PC-3 (cell line): ENCODE results near the gene LMX1A. TPM values are rescaled to one million over a fixed set of nuclear protein-coding genes. Genes with fewer than 3 reads are reported as not detected.

Source experiments
- ATAC-seq: fragments of 200-7000 bp; cut with Tn5 transposase; 2 replicates; pipeline ENCODE4 v1.9.1; 2020; ENCODE audit warnings: mild to moderate bottlenecking, moderate library complexity
- BruUV-seq: library from RNA; stranded (reverse); fragments of 400-500 nt; replicated peaks from 2 replicates; lab custom pipeline; 2021; lab: Mats Ljungman, UMichigan
- CTCF ChIA-PET: fragments of 300-600 bp; sonication (Branson Sonifier 250); formaldehyde crosslinking; loops from one replicate; lab custom pipeline; 2022; ENCODE audit warnings: antibody characterized with exemption; lab: Charles Lee
- POLR2A ChIA-PET: fragments of 300-600 bp; sonication (Branson Sonifier 250); formaldehyde crosslinking; loops from one replicate; lab custom pipeline; 2022; ENCODE audit warnings: antibody characterized with exemption; ENCODE audit not compliant: unreplicated experiment; lab: Charles Lee
- DNase-seq: peaks from one replicate; pipeline ENCODE4 v3.0.0-alpha.2; 2015
- H2AFZ ChIP-seq: fragments of 300-600 bp; sonication (generic); 2 replicates; pipeline ENCODE4 v1.6.0; 2016; ENCODE audit warnings: antibody characterized with exemption, low read length
- H3F3A ChIP-seq: fragments of 300-600 bp; sonication (generic); one replicate; pipeline ENCODE4 v1.6.0; 2017; ENCODE audit warnings: antibody characterized with exemption, low read length, control low read depth, mild to moderate bottlenecking; ENCODE audit not compliant: unreplicated experiment
- H3K27ac ChIP-seq: fragments of 300-600 bp; sonication (generic); 2 replicates; pipeline ENCODE4 v1.5.1; 2016; ENCODE audit warnings: mild to moderate bottlenecking, low read length
- H3K27me3 ChIP-seq: fragments of 300-600 bp; sonication (generic); 2 replicates; pipeline ENCODE4 v1.6.1; 2016; ENCODE audit warnings: low read length, mixed read lengths
- H3K36me3 ChIP-seq: fragments of 300-600 bp; sonication (generic); 2 replicates; pipeline ENCODE4 v1.6.1; 2016; ENCODE audit warnings: low read depth, mixed run types, low read length, mixed read lengths
- H3K4me1 ChIP-seq: fragments of 300-600 bp; sonication (generic); 2 replicates; pipeline ENCODE4 v1.5.1; 2016; ENCODE audit warnings: low read length; ENCODE audit not compliant: insufficient read depth
- H3K4me2 ChIP-seq: fragments of 300-600 bp; sonication (generic); 2 replicates; pipeline ENCODE4 v1.6.0; 2016; ENCODE audit warnings: low read length
- H3K4me3 ChIP-seq: fragments of 300-600 bp; sonication (generic); 2 replicates; pipeline ENCODE4 v1.5.1; 2016; ENCODE audit warnings: mild to moderate bottlenecking, low read length, mixed read lengths
- H3K79me2 ChIP-seq: fragments of 300-600 bp; sonication (generic); 2 replicates; pipeline ENCODE4 v1.6.1; 2017; ENCODE audit warnings: low read length, mixed read lengths
- H3K9ac ChIP-seq: fragments of 300-600 bp; sonication (generic); 2 replicates; pipeline ENCODE4 v1.6.0; 2016; ENCODE audit warnings: mild to moderate bottlenecking, low read length
- H3K9me2 ChIP-seq: fragments of 300-600 bp; sonication (generic); replicated peaks from 2 replicates; pipeline ENCODE4 v1.6.1; 2016; ENCODE audit warnings: mixed run types, low read length, mixed read lengths
- H3K9me3 ChIP-seq: fragments of 300-600 bp; sonication (generic); 2 replicates; pipeline ENCODE4 v1.6.1; 2016; ENCODE audit warnings: low read length, mixed read lengths
- H4K20me1 ChIP-seq: fragments of 300-600 bp; sonication (generic); 2 replicates; pipeline ENCODE4 v1.6.1; 2016; ENCODE audit warnings: low read length, mixed read lengths
- CTCF ChIP-seq: fragments of 300-600 bp; sonication (generic); conservative IDR thresholded peaks from 2 replicates; pipeline ENCODE4 v1.5.1; 2017; ENCODE audit warnings: antibody characterized with exemption, low read depth, mild to moderate bottlenecking, low read length
- EZH2 ChIP-seq: fragments of 300-600 bp; sonication (generic); IDR thresholded peaks from one replicate; pipeline ENCODE4 v1.6.1; 2017; ENCODE audit warnings: antibody characterized with exemption, mild to moderate bottlenecking, low read length; ENCODE audit not compliant: unreplicated experiment
- EZH2phosphoT487 ChIP-seq: fragments of 300-600 bp; sonication (generic); IDR thresholded peaks from 2 replicates; pipeline ENCODE4 v1.6.1; 2018; ENCODE audit warnings: mild to moderate bottlenecking, antibody characterized with exemption, low read length, borderline replicate concordance
- intact Hi-C: fragments of 100-400 bp; cut with micrococcal nuclease; formaldehyde crosslinking; loops from 2 replicates; pipeline ENCODE4 v1.9.0; 2023
- total RNA-seq: library from RNA; depleted of rRNA; stranded (reverse); fragments of >200 nt; gene quantifications from 2 replicates; pipeline ENCODE4 v1.2.3, GENCODE V29; 2014

LMX1A gene
- total RNA-seq, 1 experiment from 2014 or later = not detected

- no peak for ATAC-seq
- Histone ChIP-seq H3K9me2 (no peaks in the 10 kb centered on the region), H3F3A (no peaks in the 10 kb centered on the region), H3K27ac (no peak overlapping the region), H3K27me3 (peaks cover 18% of the 10 kb centered on the region), H3K9ac (no peak overlapping the region), H3K4me2 (no peak overlapping the region), H2AFZ (no peak overlapping the region), H3K4me3 (no peak overlapping the region), H3K36me3 (no peaks in the 10 kb centered on the region), H3K79me2 (no peaks in the 10 kb centered on the region), H3K9me3 (no peaks in the 10 kb centered on the region), H3K4me1 (peaks cover 8% of the 10 kb centered on the region), H4K20me1 (no peaks in the 10 kb centered on the region)
- TF ChIP-seq EZH2phosphoT487 = no peak
- no peak for TF ChIP-seq CTCF
- TF ChIP-seq EZH2 = no peak
- DNase-seq = no peak
- intact Hi-C loops = loop anchor here (10.0 kb wide), 1 partner anchor 519 kb away; no protein-coding TSS in a partner anchor
- POLR2A ChIA-PET = no interaction called here
- CTCF ChIA-PET = no interaction called here
- no TSS peak for BruUV-seq
Measured at GRCh38 chr1:165395478-165395877, 39.0 kb upstream of the LMX1A start.

DNA sequence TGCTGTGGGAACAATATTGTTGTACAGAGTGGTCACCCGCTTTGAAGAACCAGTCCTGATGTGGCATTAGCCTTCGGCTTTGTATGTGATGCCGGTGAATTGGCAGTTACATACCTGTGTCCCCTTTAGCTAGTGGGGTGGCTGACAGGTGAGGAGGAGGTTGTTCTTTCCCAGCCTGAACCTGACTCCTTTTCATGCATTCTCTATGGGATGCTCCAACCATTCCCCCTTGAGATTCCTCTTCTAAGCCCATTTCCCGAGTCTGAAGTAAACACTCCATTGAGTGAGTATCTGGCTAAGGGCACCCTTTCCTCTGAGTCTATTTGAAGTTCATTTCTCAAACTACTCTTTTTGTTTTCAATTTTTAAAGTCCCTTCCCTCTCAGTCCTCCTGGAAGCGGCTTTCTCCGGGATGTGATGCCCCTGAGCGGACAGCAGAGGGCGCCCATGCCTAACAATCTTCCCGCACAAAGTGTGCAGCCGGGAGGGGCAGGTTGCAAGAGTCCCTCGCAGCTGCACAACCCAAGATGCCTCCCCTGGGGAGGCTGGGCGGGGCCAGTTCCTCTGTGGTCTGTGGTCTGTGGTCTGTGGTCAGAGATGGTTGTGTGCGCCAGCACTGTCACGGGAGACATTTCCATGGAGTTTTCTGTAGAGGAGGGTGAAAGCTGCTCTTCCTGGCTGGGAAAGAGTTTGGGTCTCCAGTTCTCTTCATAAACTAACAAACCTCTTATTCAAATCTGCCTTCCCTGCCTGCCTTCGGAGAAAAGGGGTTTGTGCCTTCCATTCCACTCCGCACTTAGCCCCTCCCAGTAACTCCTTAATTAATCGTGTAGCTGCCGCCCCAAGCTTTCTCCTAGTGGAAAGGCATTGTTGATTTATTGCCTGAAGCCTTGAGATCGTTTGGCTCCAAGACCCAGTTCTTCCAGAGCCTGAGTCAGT lies 36.4 kb upstream of the LMX1A start:
- TF ChIP-seq EZH2phosphoT487 (no peak), CTCF (peak; percentile 98), EZH2 (no peak)
- Histone ChIP-seq H3K4me2 (peak overlapping the region; percentile 56), H3K9ac (no peak overlapping the region), H3K27ac (no peak overlapping the region), H3K4me1 (peaks cover 8% of the 10 kb centered on the region), H3K27me3 (peaks cover 42% of the 10 kb centered on the region), H3K4me3 (no peak overlapping the region), H3K9me3 (no peaks in the 10 kb centered on the region), H3F3A (no peaks in the 10 kb centered on the region), H2AFZ (no peak overlapping the region), H3K36me3 (no peaks in the 10 kb centered on the region), H4K20me1 (no peaks in the 10 kb centered on the region), H3K9me2 (no peaks in the 10 kb centered on the region), H3K79me2 (no peaks in the 10 kb centered on the region)
- intact Hi-C loops = loop anchor here (1.0 to 10.0 kb wide), 2 partner anchors 200 to 522 kb away; no protein-coding TSS in a partner anchor
- POLR2A ChIA-PET = no interaction called here
- DNase-seq (peak; percentile 93), ATAC-seq (peak; percentile 95)
- BruUV-seq = no TSS peak
- CTCF ChIA-PET = interaction anchor here (0.8 to 1.0 kb wide), 2 partner anchors 200 to 201 kb away, joined by 4 to 6 read pairs; no protein-coding TSS in a partner anchor
